HepG2 (cell line): ENCODE measurements around the gene CCNH. TPM values are rescaled to one million over a fixed set of nuclear protein-coding genes. Genes with fewer than 3 reads are reported as not detected.
A peak's percentile ranks its signal among the peaks of the same experiment; 100 is the strongest.

Experiments
- ARNTL ChIP-seq: sonication (generic); formaldehyde crosslinking; IDR thresholded peaks from 2 replicates; pipeline ENCODE4 v1.4.0; 2020; ENCODE audit warnings: mild to moderate bottlenecking, missing genetic modification reagents
- DMTF1 ChIP-seq: sonication (generic); formaldehyde crosslinking; IDR thresholded peaks from 2 replicates; pipeline ENCODE4 v1.4.0; 2020; ENCODE audit warnings: mild to moderate bottlenecking, missing genetic modification reagents
- FOXA1 ChIP-seq, 2 experiments: fragments of 450-650 bp in 1 of 2; sonication (generic) in 1 of 2; formaldehyde crosslinking in 1 of 2; IDR thresholded peaks; 2 replicates each; pipeline versions ENCODE4 v1.4.0 to v1.6.1; 2016 to 2020; ENCODE audit warnings: missing genetic modification reagents in 1 of 2
- GABPB1 ChIP-seq: IDR thresholded peaks from 2 replicates; pipeline ENCODE4 v1.6.1; 2016; ENCODE audit warnings: mild to moderate bottlenecking, missing genetic modification reagents, moderate library complexity, missing compliant biosample characterization
- GTF2F1 ChIP-seq: fragments of 150-350 bp; IDR thresholded peaks from 2 replicates; pipeline ENCODE4 v1.6.1; 2014; ENCODE audit warnings: low read length
- HMG20B ChIP-seq: conservative IDR thresholded peaks from 2 replicates; pipeline ENCODE4 v1.6.1; 2016; ENCODE audit warnings: missing genetic modification reagents, missing compliant biosample characterization
- KLF13 ChIP-seq: sonication (generic); formaldehyde crosslinking; IDR thresholded peaks from 2 replicates; pipeline ENCODE4 v1.4.0; 2020; ENCODE audit warnings: mild to moderate bottlenecking, missing genetic modification reagents
- KLF15 ChIP-seq: sonication (generic); formaldehyde crosslinking; IDR thresholded peaks from 2 replicates; pipeline ENCODE4 v1.8.1; 2023; ENCODE audit warnings: borderline replicate concordance, mild to moderate bottlenecking, inconsistent platforms, missing genetic modification reagents, mixed read lengths
- MAFK ChIP-seq, 2 experiments: IDR thresholded peaks in 1 of 2; conservative IDR thresholded peaks in 1 of 2; 2 replicates each; pipeline ENCODE4 v1.6.1; 2011; ENCODE audit warnings: improper control_type of control experiment in 2 of 2, low read length in 2 of 2
- MLLT10 ChIP-seq: sonication (generic); formaldehyde crosslinking; IDR thresholded peaks from 2 replicates; pipeline ENCODE4 v1.4.0; 2020; ENCODE audit warnings: missing genetic modification reagents
- NFIC ChIP-seq: IDR thresholded peaks from 2 replicates; pipeline ENCODE4 v1.6.1; 2012; ENCODE audit warnings: mild to moderate bottlenecking, low read length, inconsistent platforms
- NFRKB ChIP-seq: fragments of 450-650 bp; IDR thresholded peaks from 2 replicates; pipeline ENCODE4 v1.6.1; 2017
- NR2C2 ChIP-seq: sonication (generic); formaldehyde crosslinking; IDR thresholded peaks from 2 replicates; pipeline ENCODE4 v1.4.0; 2020; ENCODE audit warnings: missing genetic modification reagents, mild to moderate bottlenecking, moderate library complexity, borderline replicate concordance
- TCF12 ChIP-seq, 2 experiments: fragments of 450-650 bp in 1 of 2; sonication (generic) in 1 of 2; formaldehyde crosslinking in 1 of 2; IDR thresholded peaks; 2 replicates each; pipeline versions ENCODE4 v1.6.1 to v1.8.0; 2017 to 2022; ENCODE audit warnings: antibody characterized with exemption in 1 of 2, mild to moderate bottlenecking in 1 of 2, missing genetic modification reagents in 1 of 2, moderate library complexity in 1 of 2
- THAP7 ChIP-seq: sonication (generic); formaldehyde crosslinking; IDR thresholded peaks from 2 replicates; pipeline ENCODE4 v1.8.1; 2023; ENCODE audit warnings: mild to moderate bottlenecking, missing genetic modification reagents
- ZNF543 ChIP-seq: sonication (generic); formaldehyde crosslinking; IDR thresholded peaks from 2 replicates; pipeline ENCODE4 v1.4.0; 2020; ENCODE audit warnings: mild to moderate bottlenecking, missing genetic modification reagents
- ZNF792 ChIP-seq: IDR thresholded peaks from 2 replicates; pipeline ENCODE4 v1.6.1; 2016
- polyA plus RNA-seq, 8 experiments: library from polyadenylated mRNA; depleted of rRNA in 3 of 8; stranded (reverse) in 7 of 8; unstranded in 1 of 8; fragments of >200 nt; fragmentation: Illumina TruSeq in 4 of 8; extraction: Trizol in 4 of 8; gene quantifications; 2 replicates each; pipeline versions ENCODE4 v1.2.1 to v1.2.3, GENCODE V29; 2011 to 2016; ENCODE audit warnings: low read depth in 4 of 8, missing spikeins in 1 of 8, mixed read lengths in 1 of 8; ENCODE audit not compliant: insufficient read depth in 1 of 8
- total RNA-seq, 5 experiments: library from RNA; depleted of rRNA; stranded (reverse); fragments of >200 nt; fragmentation: Illumina TruSeq; extraction: Trizol; gene quantifications; 2 replicates each; pipeline ENCODE4 v1.2.3, GENCODE V29; 2016; ENCODE audit warnings: low read depth in 1 of 5
- TF ChIP-seq, protein P1 (sequence below), 2 experiments: IDR thresholded peaks; 2 replicates each; pipeline ENCODE4 v1.6.1; 2011 to 2012; ENCODE audit warnings: low read length in 2 of 2, borderline replicate concordance in 1 of 2, low read depth in 1 of 2, mild to moderate bottlenecking in 1 of 2, moderate library complexity in 1 of 2
- TF ChIP-seq, protein P2 (sequence below): sonication (generic); formaldehyde crosslinking; IDR thresholded peaks from 2 replicates; pipeline ENCODE4 v1.5.1; 2020; ENCODE audit warnings: mild to moderate bottlenecking, moderate library complexity, missing genetic modification reagents
- TF ChIP-seq, protein P3 (sequence below): sonication (generic); formaldehyde crosslinking; IDR thresholded peaks from 2 replicates; pipeline ENCODE4 v1.5.0; 2020; ENCODE audit warnings: missing genetic modification reagents

CCNH gene
- total and polyA plus RNA-seq, 2 of the 13 experiments (the other 11 are each of a cell fraction or from before 2014, with no cell fraction given) = 42.5 to 94.3 TPM

GRCh38 chr5:87412630-87413342 is at the start of gene CCNH (continued):
- TF ChIP-seq HMG20B (CRISPR knock-in tag) (no peak), FOXA1 (IDR thresholded peaks at IDR 0.05) (no peak), FOXA1 (CRISPR knock-in tag; IDR thresholded peaks at IDR 0.05) (no peak), KLF15 (CRISPR knock-in tag) (no peak), MAFK (conservative IDR thresholded peaks at IDR 0.05 in 1 of 2, IDR thresholded peaks at IDR 0.05 in 1 of 2; ENCODE audit: low read length in 2 of 2) (no peak), THAP7 (CRISPR knock-in tag) (no peak), ZNF543 (CRISPR knock-in tag) (no peak), GABPB1 (CRISPR knock-in tag) (peak; percentile 96), NFRKB (no peak), MLLT10 (CRISPR knock-in tag) (no peak), NFIC (no peak), ZNF792 (CRISPR knock-in tag) (no peak), DMTF1 (CRISPR knock-in tag) (no peak), KLF13 (CRISPR knock-in tag) (no peak), ARNTL (CRISPR knock-in tag) (no peak), GTF2F1 (no peak), TCF12 (IDR thresholded peaks at IDR 0.05) (no peak), TCF12 (CRISPR knock-in tag; IDR thresholded peaks at IDR 0.05) (no peak), NR2C2 (CRISPR knock-in tag) (peak; percentile 64; the same call in 1 of the 2 replicates)
- TF ChIP-seq, protein P1, sequence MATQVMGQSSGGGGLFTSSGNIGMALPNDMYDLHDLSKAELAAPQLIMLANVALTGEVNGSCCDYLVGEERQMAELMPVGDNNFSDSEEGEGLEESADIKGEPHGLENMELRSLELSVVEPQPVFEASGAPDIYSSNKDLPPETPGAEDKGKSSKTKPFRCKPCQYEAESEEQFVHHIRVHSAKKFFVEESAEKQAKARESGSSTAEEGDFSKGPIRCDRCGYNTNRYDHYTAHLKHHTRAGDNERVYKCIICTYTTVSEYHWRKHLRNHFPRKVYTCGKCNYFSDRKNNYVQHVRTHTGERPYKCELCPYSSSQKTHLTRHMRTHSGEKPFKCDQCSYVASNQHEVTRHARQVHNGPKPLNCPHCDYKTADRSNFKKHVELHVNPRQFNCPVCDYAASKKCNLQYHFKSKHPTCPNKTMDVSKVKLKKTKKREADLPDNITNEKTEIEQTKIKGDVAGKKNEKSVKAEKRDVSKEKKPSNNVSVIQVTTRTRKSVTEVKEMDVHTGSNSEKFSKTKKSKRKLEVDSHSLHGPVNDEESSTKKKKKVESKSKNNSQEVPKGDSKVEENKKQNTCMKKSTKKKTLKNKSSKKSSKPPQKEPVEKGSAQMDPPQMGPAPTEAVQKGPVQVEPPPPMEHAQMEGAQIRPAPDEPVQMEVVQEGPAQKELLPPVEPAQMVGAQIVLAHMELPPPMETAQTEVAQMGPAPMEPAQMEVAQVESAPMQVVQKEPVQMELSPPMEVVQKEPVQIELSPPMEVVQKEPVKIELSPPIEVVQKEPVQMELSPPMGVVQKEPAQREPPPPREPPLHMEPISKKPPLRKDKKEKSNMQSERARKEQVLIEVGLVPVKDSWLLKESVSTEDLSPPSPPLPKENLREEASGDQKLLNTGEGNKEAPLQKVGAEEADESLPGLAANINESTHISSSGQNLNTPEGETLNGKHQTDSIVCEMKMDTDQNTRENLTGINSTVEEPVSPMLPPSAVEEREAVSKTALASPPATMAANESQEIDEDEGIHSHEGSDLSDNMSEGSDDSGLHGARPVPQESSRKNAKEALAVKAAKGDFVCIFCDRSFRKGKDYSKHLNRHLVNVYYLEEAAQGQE (IDR thresholded peaks at IDR 0.05; ENCODE audit: borderline replicate concordance in 1 of 2, low read depth in 1 of 2, low read length in 2 of 2) = no peak
- TF ChIP-seq, protein P2, sequence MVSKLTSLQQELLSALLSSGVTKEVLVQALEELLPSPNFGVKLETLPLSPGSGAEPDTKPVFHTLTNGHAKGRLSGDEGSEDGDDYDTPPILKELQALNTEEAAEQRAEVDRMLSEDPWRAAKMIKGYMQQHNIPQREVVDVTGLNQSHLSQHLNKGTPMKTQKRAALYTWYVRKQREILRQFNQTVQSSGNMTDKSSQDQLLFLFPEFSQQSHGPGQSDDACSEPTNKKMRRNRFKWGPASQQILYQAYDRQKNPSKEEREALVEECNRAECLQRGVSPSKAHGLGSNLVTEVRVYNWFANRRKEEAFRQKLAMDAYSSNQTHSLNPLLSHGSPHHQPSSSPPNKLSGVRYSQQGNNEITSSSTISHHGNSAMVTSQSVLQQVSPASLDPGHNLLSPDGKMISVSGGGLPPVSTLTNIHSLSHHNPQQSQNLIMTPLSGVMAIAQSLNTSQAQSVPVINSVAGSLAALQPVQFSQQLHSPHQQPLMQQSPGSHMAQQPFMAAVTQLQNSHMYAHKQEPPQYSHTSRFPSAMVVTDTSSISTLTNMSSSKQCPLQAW = peak; percentile 61
- TF ChIP-seq, protein P3, sequence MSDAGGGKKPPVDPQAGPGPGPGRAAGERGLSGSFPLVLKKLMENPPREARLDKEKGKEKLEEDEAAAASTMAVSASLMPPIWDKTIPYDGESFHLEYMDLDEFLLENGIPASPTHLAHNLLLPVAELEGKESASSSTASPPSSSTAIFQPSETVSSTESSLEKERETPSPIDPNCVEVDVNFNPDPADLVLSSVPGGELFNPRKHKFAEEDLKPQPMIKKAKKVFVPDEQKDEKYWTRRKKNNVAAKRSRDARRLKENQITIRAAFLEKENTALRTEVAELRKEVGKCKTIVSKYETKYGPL (CRISPR knock-in tag) = 0 out of 2 replicates have a peak, but pooled peaks have one; percentile 36
